ENCODE data around the gene HOXD8.
A peak's percentile ranks its signal among the peaks of the same experiment; 100 is the strongest.

Gene HOXD8

DNA sequence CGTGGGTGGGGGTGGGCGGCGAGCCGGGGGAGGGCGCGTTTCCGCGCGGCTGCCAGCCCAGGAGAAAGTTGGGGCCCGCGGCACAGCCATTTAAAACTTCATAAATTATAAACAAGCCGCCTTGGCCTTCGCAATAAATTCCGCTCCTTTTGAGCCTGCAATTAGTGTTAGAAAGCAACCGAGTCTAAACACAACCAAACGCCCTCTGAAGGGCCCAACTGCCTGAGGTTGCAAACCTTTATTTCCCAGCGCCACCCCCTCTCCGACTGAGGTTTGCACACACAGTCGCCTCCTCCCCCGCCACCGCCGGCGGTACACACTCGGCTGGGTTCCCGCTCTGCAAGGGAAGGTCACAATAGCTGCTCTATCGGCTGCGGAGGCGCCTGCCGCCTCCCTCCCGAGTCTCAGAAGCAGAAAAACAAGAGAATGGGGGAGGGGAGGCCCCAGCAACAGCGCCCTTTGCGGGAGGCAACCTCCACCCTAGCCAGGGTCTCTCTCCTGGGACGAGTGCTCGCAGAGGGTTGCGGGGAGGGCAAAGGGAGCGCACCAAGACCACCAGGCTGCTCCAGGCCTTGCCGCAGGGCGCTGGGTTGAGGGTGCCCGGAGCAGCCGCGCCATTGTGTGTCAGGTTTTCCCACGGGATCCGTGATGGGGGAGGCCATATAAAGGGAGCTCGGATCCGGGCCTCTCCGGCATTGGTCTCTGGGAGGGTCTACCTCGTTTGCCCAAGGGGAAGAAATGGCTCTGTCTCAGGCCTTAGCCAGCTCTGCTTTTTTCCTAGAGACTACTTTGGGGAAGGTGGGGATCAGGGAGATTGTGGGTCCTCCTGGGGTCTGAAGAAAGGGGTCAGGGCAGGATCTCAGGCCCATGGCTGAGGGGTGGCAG, 45.6 kb downstream of the HOXD8 start:
- DNase-seq: no peak

DNA sequence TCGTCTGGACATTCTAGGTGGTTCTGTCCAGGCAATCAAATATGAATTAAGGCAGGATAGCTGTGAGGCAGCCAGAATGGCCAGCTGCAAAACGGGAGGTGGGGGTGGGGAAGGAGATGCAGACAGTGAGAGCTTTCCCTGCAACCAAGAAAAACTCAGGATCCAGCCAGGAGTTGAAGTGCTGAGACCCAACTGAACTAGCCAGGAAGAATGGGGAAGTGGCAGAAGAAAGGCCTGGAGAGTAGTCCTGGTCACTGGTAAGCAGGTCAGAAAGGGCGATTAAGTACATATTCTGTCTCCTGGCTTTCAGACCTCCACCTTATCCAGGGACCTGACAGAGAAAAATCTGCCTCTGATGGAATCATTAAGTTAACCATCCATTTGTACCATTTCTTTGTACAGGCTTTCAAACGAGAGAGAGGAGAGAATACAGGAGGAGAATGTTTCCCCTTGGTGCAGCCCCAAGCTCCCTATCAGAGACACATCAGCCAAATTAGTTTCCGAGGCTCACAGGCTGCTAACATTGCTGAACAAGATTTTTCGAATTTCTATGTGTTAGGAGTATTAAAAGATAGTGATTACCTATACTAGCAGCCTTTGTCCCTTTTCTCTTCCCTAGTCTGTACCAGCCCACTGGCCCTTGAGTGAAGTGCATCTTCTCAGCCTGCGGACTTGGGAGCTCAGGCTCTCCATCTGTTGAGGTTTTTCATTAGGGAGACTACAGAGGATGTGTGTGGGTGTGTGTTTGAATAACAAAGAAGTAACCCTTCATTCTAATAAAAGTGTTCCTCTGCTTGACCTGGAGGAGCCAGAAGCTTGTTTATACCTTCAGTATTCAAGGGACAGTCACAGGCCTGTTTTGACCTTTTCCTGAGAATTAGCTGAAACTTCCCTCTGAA, 46.5 kb downstream of the HOXD8 start:
- no peak for DNase-seq

GRCh38 chr2:176177580-176178037, 48.1 kb downstream of the HOXD8 start:
- no peak for DNase-seq

DNA sequence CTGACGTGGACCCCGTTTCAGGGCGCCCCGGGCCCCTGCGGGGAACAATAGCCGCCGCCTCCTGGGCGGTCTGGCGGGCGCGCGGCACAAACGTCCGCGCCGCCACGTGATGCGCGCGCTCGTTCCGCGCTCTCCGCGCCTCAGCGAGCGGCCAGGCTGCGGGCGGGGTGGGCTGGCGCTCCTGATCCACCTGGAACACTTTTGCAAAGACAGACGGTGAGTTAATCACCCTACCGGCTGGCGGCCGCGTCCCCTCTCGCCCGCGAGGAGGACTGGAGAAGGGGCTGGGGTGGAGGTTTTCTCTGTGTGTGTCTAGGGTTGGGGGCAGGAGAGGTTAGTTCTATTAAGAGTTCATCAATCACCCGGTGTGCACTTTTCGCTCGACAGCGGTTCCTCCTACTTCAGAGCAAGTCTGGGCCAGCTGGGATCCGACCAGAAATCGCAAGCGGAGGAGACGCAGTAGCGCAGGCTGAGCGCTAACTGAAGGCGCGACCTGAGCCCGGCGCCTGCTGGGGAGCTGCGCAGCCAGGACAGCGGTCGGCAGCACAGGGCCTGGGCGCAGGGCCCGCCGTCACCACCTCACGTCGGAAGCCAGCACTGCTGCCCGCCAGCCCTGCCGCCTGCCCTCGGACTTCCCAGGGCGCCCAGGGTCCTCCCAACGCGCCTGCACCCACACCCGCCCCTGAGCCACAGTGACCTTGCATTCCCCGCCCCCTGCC, 48.7 kb downstream of the HOXD8 start:
- DNase-seq: peak; percentile 62

DNA sequence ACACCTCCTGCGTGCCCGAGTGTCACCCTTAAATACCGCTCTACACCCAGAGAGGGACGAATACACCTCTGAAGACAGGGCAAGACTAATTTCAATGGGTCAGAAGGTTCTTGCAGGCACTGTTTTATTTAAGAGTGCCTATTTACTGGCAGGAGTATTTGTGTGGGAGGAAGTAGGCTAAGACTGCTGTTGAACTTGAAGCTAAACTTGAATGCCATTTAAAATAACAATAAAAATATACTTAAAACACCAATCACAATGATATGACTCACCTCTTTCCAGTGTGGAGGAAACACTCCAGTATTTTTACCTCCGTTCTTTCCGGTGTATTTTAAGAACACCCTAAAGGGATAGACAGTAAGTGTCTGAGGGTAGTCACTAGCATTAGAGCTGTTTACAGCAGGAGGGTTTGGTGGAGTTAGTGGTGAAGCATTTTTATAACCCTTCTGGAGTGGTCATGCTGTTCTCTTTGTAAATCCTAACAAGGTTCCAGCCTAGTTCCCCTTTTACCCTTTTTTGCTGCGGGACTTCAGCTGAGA, 49.3 kb downstream of the HOXD8 start:
- no peak for DNase-seq

GRCh38 chr2:176181551-176181950, 52.0 kb downstream of the HOXD8 start:
- no peak for DNase-seq

Measured in fibroblast of skin of right quadriceps (primary cell).